HCT116 (cell line): ENCODE results near the gene NFKBIA. TPM values are rescaled to one million over a fixed set of nuclear protein-coding genes. Genes with fewer than 3 reads are reported as not detected.

Experiments
- ATAC-seq: fragments of 200-7000 bp; cut with Tn5 transposase; 2 replicates; pipeline ENCODE4 v1.9.1; 2020; ENCODE audit warnings: mild to moderate bottlenecking, moderate library complexity
- BruUV-seq: library from RNA; stranded (reverse); fragments of 400-500 nt; replicated peaks from 2 replicates; lab custom pipeline; 2021; lab: Mats Ljungman, UMichigan
- CTCF ChIA-PET: fragments of 300-600 bp; sonication (Branson Sonifier 250); formaldehyde crosslinking; loops from one replicate; lab custom pipeline; 2021; ENCODE audit warnings: antibody characterized with exemption; lab: Charles Lee
- POLR2A ChIA-PET: fragments of 300-600, 350-600 bp; sonication (Branson Sonifier 250); formaldehyde crosslinking; loops from one replicate; lab custom pipeline; 2021; ENCODE audit warnings: antibody characterized with exemption; lab: Charles Lee
- RAD21 ChIA-PET, 2 experiments: fragments of 300-600 bp; sonication (Branson Sonifier 250); formaldehyde crosslinking; loops; one replicate each; lab custom pipeline; 2023; ENCODE audit warnings: low total read pairs in 2 of 2; ENCODE audit not compliant: uncharacterized antibody in 2 of 2, unreplicated experiment in 2 of 2, low non-redundant PET in 1 of 2; lab: Charles Lee
- DNase-seq: peaks from one replicate; pipeline ENCODE4 v3.0.0-alpha.2; 2010; ENCODE audit warnings: low read depth, low spot score
- H2AFZ ChIP-seq: fragments of 200-600 bp; shearing (Covaris generic), sonication (generic); 2 replicates; pipeline ENCODE4 v1.6.1; 2017; ENCODE audit warnings: low read depth, mixed run types, mixed read lengths, antibody characterized with exemption, low read length; ENCODE audit not compliant: poor library complexity, severe bottlenecking
- H3K27ac ChIP-seq: 2 replicates; pipeline ENCODE4 v1.5.1; 2012; ENCODE audit warnings: low read depth, low read length
- H3K27me3 ChIP-seq: fragments of 200-600 bp; sonication (generic); 2 replicates; pipeline ENCODE4 v1.6.1; 2016; ENCODE audit warnings: mixed run types, low read length, mixed read lengths; ENCODE audit not compliant: insufficient read depth
- H3K36me3 ChIP-seq, 2 experiments: fragments of 200-500 bp in 1 of 2; fragments of 200-600 bp in 1 of 2; sonication (Bioruptor generic) in 1 of 2; sonication (generic) in 1 of 2; 2 replicates each; pipeline versions ENCODE4 v1.5.1 to v1.6.1; 2014 to 2016; ENCODE audit warnings: low read length in 2 of 2, inconsistent platforms in 1 of 2, mixed read lengths in 1 of 2, mixed run types in 1 of 2; ENCODE audit not compliant: insufficient read depth in 2 of 2, control insufficient read depth in 1 of 2
- H3K4me1 ChIP-seq, 2 experiments: fragments of 200-600 bp in 1 of 2; sonication (generic) in 1 of 2; 2 replicates each; pipeline versions ENCODE4 v1.5.1 to v1.6.1; 2012 to 2017; ENCODE audit warnings: low read length in 2 of 2, inconsistent platforms in 1 of 2, mild to moderate bottlenecking in 1 of 2, mixed read lengths in 1 of 2, mixed run types in 1 of 2, moderate library complexity in 1 of 2; ENCODE audit not compliant: insufficient read depth in 2 of 2, control insufficient read depth in 1 of 2
- H3K4me2 ChIP-seq: fragments of 200-600 bp; sonication (generic); 2 replicates; pipeline ENCODE4 v1.6.1; 2017; ENCODE audit warnings: mixed run types, low read length, mixed read lengths
- H3K4me3 ChIP-seq, 2 experiments: fragments of 200-600 bp in 1 of 2; sonication (generic) in 1 of 2; replicated peaks in 1 of 2; 2 replicates each; pipeline ENCODE4 v1.5.1; 2011 to 2016; ENCODE audit warnings: low read length in 2 of 2, control low read depth in 1 of 2, low read depth in 1 of 2, mild to moderate bottlenecking in 1 of 2, mixed read lengths in 1 of 2, mixed run types in 1 of 2
- H3K79me2 ChIP-seq: fragments of 200-600 bp; sonication (generic); 2 replicates; pipeline ENCODE4 v1.6.1; 2017; ENCODE audit warnings: mild to moderate bottlenecking, mixed run types, low read length, moderate library complexity, mixed read lengths; ENCODE audit not compliant: insufficient read depth
- H3K9ac ChIP-seq: fragments of 200-600 bp; sonication (generic); 2 replicates; pipeline ENCODE4 v1.6.1; 2016; ENCODE audit warnings: low read length, mixed read lengths
- H3K9me2 ChIP-seq: fragments of 200-600 bp; sonication (generic), shearing (Covaris generic); 2 replicates; pipeline ENCODE4 v1.6.1; 2017; ENCODE audit warnings: mixed run types, mild to moderate bottlenecking, moderate library complexity; ENCODE audit not compliant: insufficient read depth
- H3K9me3 ChIP-seq, 2 experiments: fragments of 200-500 bp in 1 of 2; fragments of 200-600 bp in 1 of 2; sonication (Bioruptor generic) in 1 of 2; sonication (generic) in 1 of 2; 2 replicates each; pipeline ENCODE4 v1.6.1; 2014 to 2017; ENCODE audit warnings: low read length in 2 of 2, mixed read lengths in 2 of 2, inconsistent platforms in 1 of 2, low read depth in 1 of 2, mild to moderate bottlenecking in 1 of 2, mixed run types in 1 of 2, moderate library complexity in 1 of 2; ENCODE audit not compliant: control insufficient read depth in 1 of 2, insufficient read depth in 1 of 2
- H4K20me1 ChIP-seq: fragments of 200-600 bp; sonication (generic), shearing (Covaris generic); 2 replicates; pipeline ENCODE4 v1.6.1; 2017; ENCODE audit warnings: mixed run types, mild to moderate bottlenecking, moderate library complexity; ENCODE audit not compliant: insufficient read depth
- CEBPB ChIP-seq: IDR thresholded peaks from 2 replicates; pipeline ENCODE4 v1.6.1; 2012; ENCODE audit warnings: low read depth
- ELF1 ChIP-seq: IDR thresholded peaks from 2 replicates; pipeline ENCODE4 v1.6.1; 2012; ENCODE audit warnings: low read depth, borderline replicate concordance
- EZH2 ChIP-seq: fragments of 200-600 bp; sonication (generic); IDR thresholded peaks from 2 replicates; pipeline ENCODE4 v1.6.1; 2017; ENCODE audit warnings: antibody characterized with exemption, mixed run types
- FOSL1 ChIP-seq: IDR thresholded peaks from 2 replicates; pipeline ENCODE4 v1.6.1; 2012; ENCODE audit warnings: low read depth
- POLR2AphosphoS5 ChIP-seq: IDR thresholded peaks from 2 replicates; pipeline ENCODE4 v1.6.1; 2011; ENCODE audit warnings: mild to moderate bottlenecking, low read depth, low read length, moderate library complexity
- SP1 ChIP-seq: IDR thresholded peaks from 2 replicates; pipeline ENCODE4 v1.6.1; 2012; ENCODE audit warnings: low read depth
- TCF7L2 ChIP-seq: IDR thresholded peaks from 2 replicates; pipeline ENCODE4 v1.7.0; 2011; ENCODE audit warnings: borderline replicate concordance, inconsistent platforms; ENCODE audit not compliant: insufficient read depth, insufficient read length; ENCODE audit errors: extremely low read depth
- ZBTB33 ChIP-seq: IDR thresholded peaks from 2 replicates; pipeline ENCODE4 v1.6.1; 2011; ENCODE audit warnings: mild to moderate bottlenecking, low read length, moderate library complexity; ENCODE audit not compliant: insufficient replicate concordance; ENCODE audit errors: extremely low read depth
- ZNF274 ChIP-seq: fragments of 200-500 bp; sonication (Bioruptor generic); IDR thresholded peaks from 2 replicates; pipeline ENCODE4 v1.6.1; 2014; ENCODE audit warnings: mild to moderate bottlenecking, low read depth, low read length, inconsistent platforms
- intact Hi-C: fragments of 100-400 bp; cut with micrococcal nuclease; formaldehyde crosslinking; loops from 2 replicates; pipeline ENCODE4 v1.10.0; 2022
- total RNA-seq: library from RNA; stranded (reverse); gene quantifications from one replicate; pipeline ENCODE4 v1.2.1, GENCODE V29; 2021; ENCODE audit not compliant: unreplicated experiment
- TF ChIP-seq, protein P1 (sequence below): IDR thresholded peaks from 2 replicates; pipeline ENCODE4 v1.6.1; 2012; ENCODE audit warnings: low read depth
- TF ChIP-seq, protein P2 (sequence below), 3 experiments: fragments of 200-600 bp in 1 of 3; sonication (generic) in 1 of 3; IDR thresholded peaks in 2 of 3; conservative IDR thresholded peaks in 1 of 3; 2 replicates each; pipeline ENCODE4 v1.5.1; 2012 to 2017; ENCODE audit warnings: low read depth in 2 of 3, low read length in 2 of 3, antibody characterized with exemption in 1 of 3, borderline replicate concordance in 1 of 3, control low read depth in 1 of 3, mild to moderate bottlenecking in 1 of 3, mixed read lengths in 1 of 3, mixed run types in 1 of 3, moderate library complexity in 1 of 3; ENCODE audit not compliant: insufficient read depth in 1 of 3
- TF ChIP-seq, protein P3 (sequence below): IDR thresholded peaks from 2 replicates; pipeline ENCODE4 v1.6.1; 2012

NFKBIA gene
- total RNA-seq, 1 experiment from 2014 or later, result 42.6 TPM

DNA sequence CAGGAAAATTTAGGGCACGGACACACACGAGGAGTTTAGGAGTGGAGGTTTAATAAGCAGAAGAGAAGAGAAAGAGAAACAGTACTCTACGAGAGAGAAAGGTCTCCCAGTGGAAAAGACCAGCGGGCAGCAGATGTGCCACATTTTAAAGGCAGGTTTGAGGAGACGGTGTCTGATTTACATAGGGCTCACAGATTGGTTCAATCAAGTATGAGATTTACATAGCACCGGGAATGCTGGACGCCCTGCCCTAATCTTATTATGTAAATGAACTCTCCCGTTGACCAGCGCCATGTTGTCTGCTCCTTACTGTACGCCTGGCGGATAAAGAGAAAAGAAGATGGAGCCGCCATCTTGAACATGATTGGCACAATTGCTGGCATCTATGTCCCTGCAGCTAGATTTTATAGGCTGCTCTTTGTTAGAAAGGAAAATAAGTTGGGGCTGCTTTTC, 17.9 kb downstream of the NFKBIA start:
- Histone ChIP-seq H3K79me2 (no peaks in the 10 kb centered on the region), H3K4me1 (peaks cover 16 to 30% of the 10 kb centered on the region in 2 experiments), H3K9me2 (no peaks in the 10 kb centered on the region), H3K9ac (no peak overlapping the region), H3K9me3 (no peaks in the 10 kb centered on the region), H3K36me3 (no peaks in the 10 kb centered on the region), H3K27ac (no peak overlapping the region), H3K4me2 (no peak overlapping the region), H4K20me1 (no peaks in the 10 kb centered on the region), H3K4me3 (no peak overlapping the region), H2AFZ (no peak overlapping the region), H3K27me3 (no peaks in the 10 kb centered on the region)
- ATAC-seq (no peak), DNase-seq (no peak)
- intact Hi-C loops, result no loop called here
- CTCF ChIA-PET, result no interaction called here
- POLR2A ChIA-PET, result interaction anchor here (1.5 kb wide), 1 partner anchor 13 kb away, joined by 5 read pairs; no protein-coding TSS in a partner anchor
- TF ChIP-seq ZBTB33 (no peak), POLR2AphosphoS5 (no peak), FOSL1 (no peak), CEBPB (no peak), EZH2 (no peak), ELF1 (no peak), SP1 (no peak), TCF7L2 (no peak), ZNF274 (no peak)
- TF ChIP-seq, protein P1, sequence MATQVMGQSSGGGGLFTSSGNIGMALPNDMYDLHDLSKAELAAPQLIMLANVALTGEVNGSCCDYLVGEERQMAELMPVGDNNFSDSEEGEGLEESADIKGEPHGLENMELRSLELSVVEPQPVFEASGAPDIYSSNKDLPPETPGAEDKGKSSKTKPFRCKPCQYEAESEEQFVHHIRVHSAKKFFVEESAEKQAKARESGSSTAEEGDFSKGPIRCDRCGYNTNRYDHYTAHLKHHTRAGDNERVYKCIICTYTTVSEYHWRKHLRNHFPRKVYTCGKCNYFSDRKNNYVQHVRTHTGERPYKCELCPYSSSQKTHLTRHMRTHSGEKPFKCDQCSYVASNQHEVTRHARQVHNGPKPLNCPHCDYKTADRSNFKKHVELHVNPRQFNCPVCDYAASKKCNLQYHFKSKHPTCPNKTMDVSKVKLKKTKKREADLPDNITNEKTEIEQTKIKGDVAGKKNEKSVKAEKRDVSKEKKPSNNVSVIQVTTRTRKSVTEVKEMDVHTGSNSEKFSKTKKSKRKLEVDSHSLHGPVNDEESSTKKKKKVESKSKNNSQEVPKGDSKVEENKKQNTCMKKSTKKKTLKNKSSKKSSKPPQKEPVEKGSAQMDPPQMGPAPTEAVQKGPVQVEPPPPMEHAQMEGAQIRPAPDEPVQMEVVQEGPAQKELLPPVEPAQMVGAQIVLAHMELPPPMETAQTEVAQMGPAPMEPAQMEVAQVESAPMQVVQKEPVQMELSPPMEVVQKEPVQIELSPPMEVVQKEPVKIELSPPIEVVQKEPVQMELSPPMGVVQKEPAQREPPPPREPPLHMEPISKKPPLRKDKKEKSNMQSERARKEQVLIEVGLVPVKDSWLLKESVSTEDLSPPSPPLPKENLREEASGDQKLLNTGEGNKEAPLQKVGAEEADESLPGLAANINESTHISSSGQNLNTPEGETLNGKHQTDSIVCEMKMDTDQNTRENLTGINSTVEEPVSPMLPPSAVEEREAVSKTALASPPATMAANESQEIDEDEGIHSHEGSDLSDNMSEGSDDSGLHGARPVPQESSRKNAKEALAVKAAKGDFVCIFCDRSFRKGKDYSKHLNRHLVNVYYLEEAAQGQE, result no peak
- TF ChIP-seq, protein P2, sequence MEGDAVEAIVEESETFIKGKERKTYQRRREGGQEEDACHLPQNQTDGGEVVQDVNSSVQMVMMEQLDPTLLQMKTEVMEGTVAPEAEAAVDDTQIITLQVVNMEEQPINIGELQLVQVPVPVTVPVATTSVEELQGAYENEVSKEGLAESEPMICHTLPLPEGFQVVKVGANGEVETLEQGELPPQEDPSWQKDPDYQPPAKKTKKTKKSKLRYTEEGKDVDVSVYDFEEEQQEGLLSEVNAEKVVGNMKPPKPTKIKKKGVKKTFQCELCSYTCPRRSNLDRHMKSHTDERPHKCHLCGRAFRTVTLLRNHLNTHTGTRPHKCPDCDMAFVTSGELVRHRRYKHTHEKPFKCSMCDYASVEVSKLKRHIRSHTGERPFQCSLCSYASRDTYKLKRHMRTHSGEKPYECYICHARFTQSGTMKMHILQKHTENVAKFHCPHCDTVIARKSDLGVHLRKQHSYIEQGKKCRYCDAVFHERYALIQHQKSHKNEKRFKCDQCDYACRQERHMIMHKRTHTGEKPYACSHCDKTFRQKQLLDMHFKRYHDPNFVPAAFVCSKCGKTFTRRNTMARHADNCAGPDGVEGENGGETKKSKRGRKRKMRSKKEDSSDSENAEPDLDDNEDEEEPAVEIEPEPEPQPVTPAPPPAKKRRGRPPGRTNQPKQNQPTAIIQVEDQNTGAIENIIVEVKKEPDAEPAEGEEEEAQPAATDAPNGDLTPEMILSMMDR (IDR thresholded peaks at IDR 0.05 in 2 of 3, conservative IDR thresholded peaks at IDR 0.05 in 1 of 3; ENCODE audit: borderline replicate concordance in 1 of 3, insufficient read depth in 1 of 3, low read depth in 2 of 3, low read length in 2 of 3), result no peak
- TF ChIP-seq, protein P3, sequence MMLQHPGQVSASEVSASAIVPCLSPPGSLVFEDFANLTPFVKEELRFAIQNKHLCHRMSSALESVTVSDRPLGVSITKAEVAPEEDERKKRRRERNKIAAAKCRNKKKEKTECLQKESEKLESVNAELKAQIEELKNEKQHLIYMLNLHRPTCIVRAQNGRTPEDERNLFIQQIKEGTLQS, result no peak
- RAD21 ChIA-PET, result no interaction called here
- BruUV-seq, result no TSS peak
